Measurements from ENCODE around the gene ATF4. TPM values are rescaled to one million over a fixed set of nuclear protein-coding genes. Genes with fewer than 3 reads are reported as not detected.

Gene ATF4
- polyA plus RNA-seq, 1 donor from 2014 or later: 394 TPM

DNA sequence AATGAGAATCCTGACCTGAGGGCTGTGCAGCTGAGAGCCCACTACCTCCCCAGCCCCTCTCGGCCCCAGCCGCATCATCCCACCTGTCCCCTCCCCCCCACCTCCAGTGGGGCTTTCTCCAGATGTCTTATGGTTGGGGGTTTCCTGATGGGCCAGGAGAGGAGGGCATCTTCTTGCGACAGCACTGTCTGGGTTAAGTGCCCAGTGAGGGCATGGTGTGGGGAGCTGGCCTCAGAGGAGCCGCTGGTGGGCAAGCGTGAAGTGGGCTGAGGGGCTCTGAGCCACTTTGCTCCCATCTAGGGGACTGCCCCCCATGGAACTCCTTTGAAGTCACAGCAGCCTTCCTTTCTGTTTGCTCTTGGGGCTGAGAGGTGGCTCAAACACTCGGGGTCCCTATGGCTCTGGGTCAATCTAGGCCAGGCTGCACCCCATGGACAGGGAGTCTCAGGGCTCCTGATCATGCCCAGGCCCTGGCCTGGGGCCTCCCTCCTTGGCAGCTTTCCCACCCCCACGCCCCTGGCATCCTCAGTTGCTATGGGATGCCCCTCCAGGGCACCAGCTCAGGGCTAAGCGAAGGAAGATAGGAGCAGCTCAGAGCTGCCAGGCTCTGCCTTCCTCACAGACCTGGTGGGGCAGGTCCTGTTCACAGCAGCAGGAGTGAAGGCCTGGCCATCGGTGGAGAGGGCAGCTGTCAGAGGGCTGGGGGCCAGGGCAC lies 29.2 kb upstream of the ATF4 start:
- TF ChIP-seq TAF1 (IDR thresholded peaks at IDR 0.05; ENCODE audit: low read depth) (no peak), EP300 (conservative IDR thresholded peaks at IDR 0.05; ENCODE audit: poor library complexity, severe bottlenecking) (no peak), CTCF (IDR thresholded peaks at IDR 0.05; ENCODE audit: poor library complexity, severe bottlenecking) (no peak)
- no peak overlapping the region for H3K9ac ChIP-seq (ENCODE audit: low read length)
- no peaks in the 10 kb centered on the region for H3K9me3 ChIP-seq (ENCODE audit: low read length)
- H2AFZ ChIP-seq (ENCODE audit: low read depth, low read length): no peak overlapping the region
- no peaks in the 10 kb centered on the region for H3K79me2 ChIP-seq (replicated peaks; ENCODE audit: insufficient read depth, low read length)
- no peaks in the 10 kb centered on the region for H3F3A ChIP-seq (ENCODE audit: insufficient read depth, low read length, poor library complexity, severe bottlenecking)
- no peak overlapping the region for H3K4me3 ChIP-seq (ENCODE audit: low read length)
- no peaks in the 10 kb centered on the region for H3K36me3 ChIP-seq (ENCODE audit: insufficient read depth, low read length)
- H3K4me2 ChIP-seq (ENCODE audit: low read length): no peak overlapping the region
- no peaks in the 10 kb centered on the region for H4K20me1 ChIP-seq (ENCODE audit: insufficient read depth)
- no peaks in the 10 kb centered on the region for H3K27me3 ChIP-seq (ENCODE audit: insufficient read depth, low read depth, low read length)
- H3K9me2 ChIP-seq (ENCODE audit: insufficient read depth, low read length): no peaks in the 10 kb centered on the region
- H3K27ac ChIP-seq (ENCODE audit: low read length): no peak overlapping the region

- TF ChIP-seq REST (IDR thresholded peaks at IDR 0.05; ENCODE audit: borderline replicate concordance) (no peak), EZH2 (IDR thresholded peaks at IDR 0.05; ENCODE audit: borderline replicate concordance, insufficient read depth, low read length, poor library complexity, severe bottlenecking) (no peak), POLR2AphosphoS5 (IDR thresholded peaks at IDR 0.05) (no peak), MXI1 (conservative IDR thresholded peaks at IDR 0.05; ENCODE audit: poor library complexity, severe bottlenecking) (no peak), EP300 (conservative IDR thresholded peaks at IDR 0.05; ENCODE audit: poor library complexity, severe bottlenecking) (no peak)
- Histone ChIP-seq H3K4me2 (ENCODE audit: low read length) (no peak overlapping the region), H3K9ac (ENCODE audit: low read length) (no peak overlapping the region), H3K4me3 (ENCODE audit: low read length) (no peak overlapping the region), H3K36me3 (ENCODE audit: insufficient read depth, low read length) (no peaks in the 10 kb centered on the region), H4K20me1 (ENCODE audit: insufficient read depth) (no peaks in the 10 kb centered on the region), H3K27ac (ENCODE audit: low read length) (no peak overlapping the region), H2AFZ (ENCODE audit: low read depth, low read length) (no peak overlapping the region), H3K9me3 (ENCODE audit: low read length) (no peaks in the 10 kb centered on the region), H3K27me3 (ENCODE audit: insufficient read depth, low read depth, low read length) (no peaks in the 10 kb centered on the region), H3K79me2 (replicated peaks; ENCODE audit: insufficient read depth, low read length) (no peaks in the 10 kb centered on the region), H3F3A (ENCODE audit: insufficient read depth, low read length, poor library complexity, severe bottlenecking) (no peaks in the 10 kb centered on the region), H3K9me2 (ENCODE audit: insufficient read depth, low read length) (no peaks in the 10 kb centered on the region)
These were observed 28.7 kb upstream of the ATF4 start for GRCh38 chr22:39491696-39492095.

- Histone ChIP-seq H3K4me2 (ENCODE audit: low read length) (no peak overlapping the region), H3K9me3 (ENCODE audit: low read length) (no peaks in the 10 kb centered on the region), H3K36me3 (ENCODE audit: insufficient read depth, low read length) (no peaks in the 10 kb centered on the region), H3F3A (ENCODE audit: insufficient read depth, low read length, poor library complexity, severe bottlenecking) (no peaks in the 10 kb centered on the region), H3K79me2 (replicated peaks; ENCODE audit: insufficient read depth, low read length) (no peaks in the 10 kb centered on the region), H3K9me2 (ENCODE audit: insufficient read depth, low read length) (no peaks in the 10 kb centered on the region), H3K9ac (ENCODE audit: low read length) (no peak overlapping the region), H2AFZ (ENCODE audit: low read depth, low read length) (no peak overlapping the region), H3K4me3 (ENCODE audit: low read length) (no peak overlapping the region), H3K27me3 (ENCODE audit: insufficient read depth, low read depth, low read length) (no peaks in the 10 kb centered on the region), H4K20me1 (ENCODE audit: insufficient read depth) (no peaks in the 10 kb centered on the region), H3K27ac (ENCODE audit: low read length) (no peak overlapping the region)
- no peak for TF ChIP-seq EZH2 (IDR thresholded peaks at IDR 0.05; ENCODE audit: borderline replicate concordance, insufficient read depth, low read length, poor library complexity, severe bottlenecking)
- TF ChIP-seq SMC3 (conservative IDR thresholded peaks at IDR 0.05; ENCODE audit: poor library complexity): no peak
- no peak for TF ChIP-seq REST (IDR thresholded peaks at IDR 0.05; ENCODE audit: borderline replicate concordance)
- TF ChIP-seq TAF1 (IDR thresholded peaks at IDR 0.05; ENCODE audit: low read depth): no peak
These were observed 28.2 kb upstream of the ATF4 start for GRCh38 chr22:39492186-39492585.
